NCI-H2196 (cell line): ENCODE data around the gene LHFPL3.
"Not testable (repeated sequence)": the region's sequence is repeated elsewhere in the genome, so short reads cannot be mapped to it uniquely, and the experiment has no call there.

Experiments used
- DNase-seq: peaks from one replicate; lab custom pipeline; 2025; ENCODE audit not compliant: unreplicated experiment; lab: John Stamatoyannopoulos, UW

The LHFPL3 gene

DNA sequence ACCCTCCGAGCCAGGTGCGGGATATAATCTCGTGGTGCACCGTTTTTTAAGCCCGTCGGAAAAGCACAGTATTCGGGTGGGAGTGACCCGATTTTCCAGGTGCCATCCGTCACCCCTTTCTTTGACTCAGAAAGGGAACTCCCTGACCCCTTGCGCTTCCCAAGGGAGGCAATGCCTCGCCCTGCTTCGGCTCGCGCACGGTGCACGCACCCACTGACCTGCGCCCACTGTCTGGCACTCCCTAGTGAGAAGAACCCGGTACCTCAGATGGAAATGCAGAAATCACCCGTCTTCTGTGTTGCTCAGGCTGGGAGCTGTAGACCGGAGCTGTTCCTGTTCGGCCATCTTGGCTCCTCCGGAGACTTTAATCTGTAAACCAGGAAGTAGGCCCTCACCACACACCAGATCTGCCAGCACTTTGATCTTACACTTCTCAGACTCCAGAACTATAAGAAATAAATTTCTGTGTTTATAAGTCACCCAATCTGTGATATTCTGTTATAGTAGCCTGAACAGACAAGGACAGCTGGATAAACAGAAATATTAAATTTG lies 235.0 kb downstream of the LHFPL3 start:
- not testable (repeated sequence) for DNase-seq

DNA sequence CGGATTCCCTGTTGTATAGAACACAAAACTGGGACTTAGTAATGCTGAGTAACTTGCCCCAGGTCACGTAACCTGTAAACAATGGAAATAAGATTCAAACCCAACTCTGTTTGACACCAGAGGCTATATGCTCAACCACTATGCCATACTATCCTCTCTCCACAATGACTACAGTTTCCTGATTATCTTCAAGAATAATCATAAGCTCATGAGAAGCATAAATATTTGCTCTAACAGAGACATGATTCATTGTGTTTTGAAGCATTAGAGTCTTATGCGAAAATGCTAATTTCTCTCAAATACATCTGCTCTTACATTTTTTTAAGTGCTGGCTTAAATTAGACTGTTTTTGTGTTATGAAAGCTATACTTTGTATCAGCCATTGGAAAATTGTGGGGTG lies 241.3 kb downstream of the LHFPL3 start:
- DNase-seq, result no peak

DNA sequence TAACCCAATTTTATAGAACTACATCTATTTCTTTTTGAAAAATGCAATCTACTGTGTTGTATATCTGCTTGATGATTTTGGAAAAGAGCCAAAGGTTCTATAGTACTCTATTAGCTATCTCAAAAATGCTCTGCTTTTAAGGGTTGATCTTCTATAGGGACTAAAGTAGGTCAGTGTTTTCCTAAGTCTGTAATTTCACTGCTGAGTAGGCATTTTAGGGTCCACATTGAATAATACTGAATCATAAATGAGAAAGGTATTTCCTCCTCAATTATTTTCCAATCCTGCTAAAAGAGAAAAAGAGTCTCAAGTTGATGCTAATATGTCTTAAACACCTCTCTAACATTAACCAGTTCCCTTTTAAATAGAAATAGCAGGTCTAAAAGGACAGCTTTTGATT lies 244.2 kb downstream of the LHFPL3 start:
- no peak for DNase-seq

DNA sequence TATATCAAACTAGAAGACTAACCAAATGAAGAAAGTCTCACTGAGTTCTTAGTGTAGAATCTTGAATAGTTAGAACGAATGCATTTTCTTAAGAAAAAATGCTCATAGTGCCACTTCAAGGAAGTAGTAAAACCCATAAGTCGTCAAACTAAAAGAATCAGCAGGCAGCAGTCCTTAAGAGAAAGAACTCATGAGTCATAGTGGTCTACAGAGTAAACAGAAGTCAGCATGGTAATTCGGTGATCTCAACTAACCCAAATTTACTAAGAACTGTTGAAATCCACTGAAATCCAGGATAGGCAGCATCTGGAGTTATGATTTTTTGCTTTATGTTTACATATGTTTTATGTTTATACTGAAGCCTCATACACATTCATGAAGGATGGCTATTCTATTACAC lies 256.2 kb downstream of the LHFPL3 start:
- DNase-seq, result no peak

DNA sequence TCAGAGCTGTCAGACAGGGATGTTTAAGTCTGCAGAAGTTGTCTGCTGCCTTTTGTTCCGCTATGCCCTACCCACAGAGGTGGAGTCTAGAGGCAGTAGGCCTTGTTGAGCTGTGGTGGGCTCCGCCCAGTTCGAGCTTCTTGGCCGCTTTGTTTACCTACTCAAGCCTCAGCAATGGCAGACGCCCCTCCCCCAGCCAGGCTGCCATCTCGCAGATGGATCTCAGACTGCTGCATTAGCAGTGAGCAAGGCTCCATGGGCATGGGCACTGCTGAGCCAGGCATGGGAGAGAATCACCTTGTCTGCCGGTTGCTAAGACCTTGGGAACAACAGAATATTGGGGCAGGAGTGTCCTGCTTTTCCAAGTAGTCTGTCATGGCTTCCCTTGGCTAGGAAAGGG lies 267.2 kb downstream of the LHFPL3 start:
- not testable (repeated sequence) for DNase-seq

DNA sequence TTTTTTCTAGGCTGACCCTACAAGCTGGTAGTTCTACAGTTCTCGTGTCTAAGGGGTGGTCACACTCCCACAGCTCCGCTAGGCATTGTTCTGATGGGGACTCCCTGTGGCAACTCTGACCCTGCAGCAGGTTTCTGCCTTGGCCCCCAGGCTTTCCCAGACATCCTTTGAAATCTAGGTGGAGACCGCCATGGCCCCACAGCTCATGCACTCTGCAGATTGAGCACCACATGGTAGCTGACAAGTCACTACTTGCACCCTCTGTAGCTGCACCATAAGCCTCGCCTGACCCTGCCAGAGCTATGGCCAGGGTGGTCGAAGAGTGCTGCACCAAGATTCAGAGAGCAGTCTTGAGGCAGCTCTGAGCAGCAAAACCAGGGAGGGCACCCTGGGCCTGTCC lies 275.6 kb downstream of the LHFPL3 start:
- no peak for DNase-seq

DNA sequence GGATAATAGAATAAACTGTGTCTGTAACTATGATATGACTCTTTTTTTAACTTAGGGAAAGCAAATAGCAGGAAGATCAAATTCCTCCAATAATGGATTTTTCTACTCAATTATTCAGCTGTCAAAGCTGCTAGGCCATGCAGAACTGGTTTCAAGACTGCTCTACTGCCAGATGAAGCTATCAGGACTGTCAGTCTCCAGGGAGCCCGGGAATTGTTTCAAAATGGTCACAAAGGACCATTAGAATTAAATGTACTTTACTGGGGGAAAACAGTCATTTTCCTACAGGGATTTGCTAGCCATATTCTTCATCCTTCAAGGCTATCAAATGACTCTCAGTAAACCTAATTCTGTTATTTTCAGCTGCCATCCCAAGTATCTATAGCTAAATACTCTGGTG lies 276.3 kb downstream of the LHFPL3 start:
- DNase-seq, result no peak

DNA sequence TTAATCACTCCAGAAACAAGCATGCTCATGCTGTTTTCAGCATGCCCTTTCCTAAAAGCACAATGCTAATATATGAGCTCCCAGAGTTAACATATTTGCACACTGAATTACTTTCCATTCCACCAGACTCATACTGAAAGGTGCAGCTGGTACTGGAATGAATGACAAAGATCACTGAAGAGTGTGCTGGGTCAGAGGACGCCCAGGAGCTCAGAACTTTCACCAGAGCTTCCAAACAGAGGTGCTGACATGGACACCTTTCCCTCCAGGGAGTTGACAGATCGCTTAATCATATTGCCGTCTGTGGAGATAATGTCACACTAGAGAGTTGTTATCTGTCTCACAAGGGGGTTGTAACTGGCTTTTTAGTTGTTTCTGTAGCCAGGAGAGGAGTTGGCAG lies 292.9 kb downstream of the LHFPL3 start:
- no peak for DNase-seq

DNA sequence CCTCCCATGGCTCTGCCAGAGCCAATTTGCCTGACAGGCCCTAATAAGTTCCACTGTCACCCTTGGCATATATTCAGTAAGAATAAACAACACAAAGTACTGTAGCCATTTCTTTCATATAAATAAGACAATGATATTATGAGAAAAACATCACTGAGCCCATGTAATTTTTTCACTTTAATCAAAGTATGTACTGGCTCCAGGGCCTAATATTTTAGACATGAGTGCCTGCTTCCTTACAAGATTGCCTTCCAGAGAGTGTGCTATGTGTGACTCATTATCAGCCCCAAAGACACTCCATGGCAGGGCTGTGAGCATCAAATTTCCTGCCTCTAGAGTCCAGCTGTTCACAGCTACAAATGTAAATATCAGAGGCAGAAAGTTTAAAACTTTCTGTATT lies 297.6 kb downstream of the LHFPL3 start:
- DNase-seq, result no peak

DNA sequence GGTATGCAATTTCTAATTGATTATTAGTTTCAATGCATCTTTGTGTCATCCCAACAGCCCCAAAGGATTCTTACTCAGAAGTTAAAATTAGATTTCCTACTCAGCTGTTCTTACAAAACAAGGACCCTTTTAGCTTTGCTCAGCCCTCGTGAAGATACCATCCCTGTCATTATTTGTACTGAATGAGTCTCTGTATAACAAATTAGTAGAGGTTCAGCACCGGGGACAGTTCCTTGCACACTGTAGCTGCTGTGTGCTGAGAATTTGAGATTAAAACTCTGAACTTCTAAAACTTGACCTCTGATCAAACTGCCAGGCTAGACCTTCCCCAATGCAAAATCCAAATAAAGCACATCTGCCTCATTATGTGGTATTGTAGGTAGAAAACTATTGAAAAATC lies 299.1 kb downstream of the LHFPL3 start:
- DNase-seq, result no peak

DNA sequence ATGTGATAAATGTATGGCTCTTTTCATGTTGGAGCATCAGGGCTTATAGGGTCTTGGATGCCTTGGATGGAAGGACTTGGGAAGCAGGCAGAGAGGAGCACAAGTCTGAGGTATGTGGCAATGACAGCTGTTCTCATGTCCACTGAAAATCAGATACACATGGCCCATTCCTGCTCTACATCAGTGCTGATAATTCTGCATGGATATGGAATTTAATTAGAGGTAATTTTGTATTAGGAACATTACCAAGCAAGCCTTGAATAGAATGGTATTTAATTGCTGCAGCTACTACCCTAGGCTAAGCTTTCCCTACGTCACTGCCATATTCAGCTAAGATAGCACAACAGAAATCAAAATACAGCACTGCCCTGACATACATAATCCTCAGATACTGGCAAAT lies 299.6 kb downstream of the LHFPL3 start:
- DNase-seq, result no peak

DNA sequence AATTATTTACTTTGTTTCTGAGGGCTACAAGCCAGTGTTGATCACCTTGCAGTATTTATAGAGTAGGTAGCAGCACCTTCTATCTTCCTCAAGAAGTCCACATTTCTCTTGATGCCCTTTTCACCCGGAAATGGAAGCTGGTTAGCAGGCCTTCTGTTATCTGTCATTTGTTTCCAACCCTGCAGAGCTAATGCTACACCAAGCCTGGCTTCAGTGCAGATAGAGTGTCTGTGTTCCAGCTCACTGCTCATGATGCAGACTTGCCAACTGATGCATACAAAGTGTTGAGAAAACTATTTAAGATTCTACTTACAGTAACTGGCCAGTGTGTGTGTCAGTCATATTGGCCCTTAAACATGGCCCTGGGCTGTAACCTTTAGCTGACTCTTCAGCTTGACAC lies 301.0 kb downstream of the LHFPL3 start:
- no peak for DNase-seq

DNA sequence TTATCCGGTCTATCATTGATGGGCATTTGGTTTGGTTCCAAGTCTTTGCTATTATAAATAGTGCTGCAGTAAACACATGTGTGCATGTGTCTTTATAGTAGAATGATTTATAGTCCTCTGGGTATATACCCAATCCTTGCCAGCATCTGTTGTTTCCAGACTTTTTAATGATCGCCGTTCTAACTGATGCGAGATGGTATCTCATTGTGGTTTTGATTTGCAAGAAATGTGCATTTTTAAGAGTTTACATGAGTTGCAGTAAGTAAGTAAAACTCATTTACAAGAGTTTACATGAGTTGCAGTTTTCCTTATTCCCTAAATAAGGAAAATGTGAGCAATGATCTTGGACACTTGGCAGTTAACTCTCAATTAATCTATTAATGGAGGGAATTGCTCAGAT lies 312.1 kb downstream of the LHFPL3 start:
- no peak for DNase-seq

DNA sequence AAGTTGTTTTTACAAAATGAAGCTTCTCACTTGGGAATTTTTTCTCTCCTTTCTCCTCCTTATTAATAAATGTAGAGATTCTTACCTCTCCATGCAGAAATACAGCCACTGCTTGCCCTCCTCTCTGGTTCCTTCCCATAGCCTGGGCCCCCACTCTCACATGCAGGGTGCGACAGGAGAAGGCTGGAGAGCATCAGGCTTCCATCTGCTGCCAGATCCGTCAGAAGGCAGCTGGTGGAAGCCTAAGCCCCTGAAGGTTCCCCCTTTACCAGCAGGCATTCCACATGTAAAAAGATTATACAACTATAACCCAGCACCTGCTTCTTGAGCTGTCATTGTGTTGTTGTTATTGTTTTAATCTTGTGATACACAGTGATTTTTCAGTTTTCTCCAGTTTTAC lies 314.2 kb downstream of the LHFPL3 start:
- no peak for DNase-seq

DNA sequence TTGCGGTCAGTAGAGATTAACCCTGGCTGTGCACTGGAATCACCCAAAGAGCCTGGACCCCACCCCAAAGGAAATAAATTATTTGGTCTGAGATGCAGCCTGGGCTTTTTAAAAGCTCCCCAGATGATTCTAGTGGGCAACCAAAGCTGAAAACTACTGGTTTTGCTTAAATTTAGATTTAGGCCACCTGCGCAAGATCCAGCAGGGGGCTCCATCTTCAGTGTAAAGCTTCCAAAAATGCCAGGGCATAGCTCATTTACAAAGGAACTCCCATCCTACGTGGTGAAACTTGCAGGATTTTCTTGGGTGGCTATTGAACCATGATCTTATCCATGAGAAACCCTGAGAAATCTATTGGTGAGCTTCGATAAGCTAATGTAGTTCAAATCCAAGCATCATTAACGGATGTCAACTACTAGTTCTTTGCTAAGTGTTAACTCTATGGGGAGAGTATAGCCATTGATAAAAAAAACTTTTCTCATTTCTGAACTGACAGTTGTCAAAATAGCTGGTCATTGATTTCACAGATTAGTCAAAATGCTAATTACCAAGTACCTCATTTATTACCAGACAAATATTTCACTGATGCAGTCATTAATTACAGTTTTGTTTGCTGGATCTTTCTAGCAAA lies 315.3 kb downstream of the LHFPL3 start:
- no peak for DNase-seq

DNA sequence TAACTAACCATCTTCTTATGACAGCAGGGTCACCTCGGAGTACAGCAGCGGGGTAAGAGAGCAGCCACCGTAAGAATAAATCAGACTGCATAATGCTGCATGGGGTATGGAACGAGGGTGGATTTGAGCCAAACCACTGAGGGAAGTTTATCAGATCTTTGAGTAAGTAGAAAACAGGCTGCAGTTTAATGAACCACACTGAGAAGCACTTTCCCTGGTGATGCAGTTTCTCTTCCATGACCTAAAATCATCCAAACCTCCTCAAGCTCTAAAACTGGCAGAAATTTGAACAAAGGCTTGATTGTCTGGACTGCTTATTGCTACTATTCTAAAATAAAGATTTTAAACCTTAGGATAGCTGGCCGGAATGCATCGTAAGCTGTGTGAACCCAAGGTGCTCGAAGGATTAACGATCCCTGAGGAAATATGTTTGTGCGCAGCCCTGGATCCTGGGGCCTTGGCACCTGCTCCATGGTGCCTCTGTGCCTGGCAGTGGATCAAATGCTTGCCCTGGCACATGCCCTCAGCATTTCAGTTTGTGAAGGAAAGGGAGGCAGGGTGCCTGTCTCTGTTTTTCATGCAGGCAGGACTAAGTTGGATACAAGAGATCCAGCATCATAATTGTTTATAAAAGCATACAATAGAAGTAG lies 322.7 kb downstream of the LHFPL3 start:
- no peak for DNase-seq

DNA sequence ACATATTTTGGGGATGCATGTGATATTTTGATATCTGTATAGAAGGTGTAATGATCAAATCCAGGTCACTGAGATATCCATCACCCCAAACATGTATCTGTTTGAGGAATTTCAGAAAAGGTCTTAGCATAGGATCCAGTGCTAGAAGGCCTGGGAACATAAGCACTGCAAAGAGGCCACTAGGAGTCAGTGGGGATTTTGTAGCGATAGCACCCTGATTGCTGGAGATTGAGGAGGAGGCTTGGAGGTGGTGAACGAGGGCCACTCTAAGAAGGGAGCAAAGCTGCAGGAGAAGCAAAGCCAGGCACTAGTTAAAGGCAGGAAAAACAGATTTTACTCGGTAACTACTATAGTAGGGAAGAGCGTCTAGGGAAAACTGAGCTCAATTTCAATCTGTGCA lies 324.0 kb downstream of the LHFPL3 start:
- no peak for DNase-seq

DNA sequence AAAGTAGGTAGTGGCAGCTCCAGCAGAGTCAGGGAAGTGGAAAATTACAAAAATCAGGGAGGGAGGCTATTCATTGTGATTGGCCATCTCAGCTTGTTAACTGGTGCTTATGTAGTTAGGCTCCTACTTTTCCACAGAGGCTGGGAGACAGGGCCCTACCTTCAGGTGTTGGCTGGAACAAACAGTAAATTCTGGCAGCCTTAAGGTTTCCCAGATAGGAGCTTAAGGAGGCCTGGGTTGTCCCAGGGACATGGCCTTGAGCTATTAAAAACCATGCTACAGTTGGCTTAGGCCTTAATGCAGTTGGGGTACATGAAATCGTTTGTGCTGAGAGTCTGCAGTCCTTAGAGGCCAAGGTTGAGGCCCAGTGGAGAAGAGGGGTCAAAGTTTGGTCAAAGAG lies 324.5 kb downstream of the LHFPL3 start:
- no peak for DNase-seq

DNA sequence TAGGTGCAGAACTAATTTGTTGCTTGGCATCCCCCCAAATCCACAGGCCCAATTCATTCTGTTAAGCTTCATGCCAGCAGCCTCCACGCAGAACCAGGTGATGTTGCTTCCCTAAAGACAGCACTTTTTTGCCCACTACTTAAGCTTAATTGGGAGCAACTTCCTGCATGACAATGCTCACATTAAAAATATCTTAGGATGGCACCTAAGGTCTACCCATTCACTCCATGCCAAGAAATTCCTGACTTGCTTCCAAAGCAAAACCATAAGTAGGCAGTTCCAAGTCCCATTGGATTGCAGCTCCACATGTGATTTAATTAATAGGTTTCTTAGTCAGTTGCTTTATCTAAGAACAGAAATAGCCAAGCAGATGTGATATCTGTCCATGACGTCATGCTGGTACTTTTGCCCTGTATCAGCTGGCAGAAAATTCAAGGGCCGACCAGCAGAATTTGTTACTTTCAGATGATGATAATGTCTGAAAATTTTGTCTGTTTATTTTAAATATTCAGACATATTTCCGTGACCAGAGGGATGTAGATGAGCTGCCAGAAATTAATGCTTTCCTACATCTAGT lies 325.5 kb downstream of the LHFPL3 start:
- no peak for DNase-seq

DNA sequence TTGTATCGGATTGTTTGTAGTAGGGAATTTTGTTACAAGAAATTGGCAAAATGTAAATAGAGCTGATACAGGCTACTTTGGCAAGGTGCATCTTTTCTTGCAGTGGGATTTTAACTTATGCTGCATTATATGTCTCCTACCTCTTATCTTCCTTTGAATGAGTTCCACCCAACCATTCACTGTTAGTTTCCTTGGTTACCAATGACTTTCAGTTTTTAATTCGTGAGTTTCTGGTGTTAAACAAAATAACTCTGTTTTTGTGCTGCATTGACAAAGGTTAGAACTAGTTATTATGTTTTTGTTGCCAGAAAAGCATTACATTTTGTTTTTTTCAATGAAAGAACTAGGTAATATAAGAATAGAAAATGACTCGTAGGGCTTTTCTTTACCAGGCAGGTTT lies 327.2 kb downstream of the LHFPL3 start:
- DNase-seq, result no peak

DNA sequence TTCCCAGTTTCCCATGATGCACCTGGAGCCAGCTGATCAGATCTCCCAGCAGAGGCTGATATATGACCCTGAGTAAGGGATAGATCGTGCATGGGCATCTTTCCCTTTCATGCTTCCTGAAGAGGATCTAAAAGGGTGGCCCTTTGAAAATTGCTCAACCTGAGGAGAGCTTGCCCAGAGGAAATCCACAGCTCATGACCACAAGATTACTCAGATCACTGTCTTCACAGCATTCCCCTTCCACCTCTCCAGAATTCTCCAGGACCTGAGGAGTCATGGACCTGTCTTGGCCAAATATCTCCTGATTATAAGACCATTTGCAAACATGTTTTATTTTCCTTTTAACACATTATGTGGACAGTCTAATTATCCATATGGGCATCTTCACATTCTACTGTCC lies 328.1 kb downstream of the LHFPL3 start:
- no peak for DNase-seq

DNA sequence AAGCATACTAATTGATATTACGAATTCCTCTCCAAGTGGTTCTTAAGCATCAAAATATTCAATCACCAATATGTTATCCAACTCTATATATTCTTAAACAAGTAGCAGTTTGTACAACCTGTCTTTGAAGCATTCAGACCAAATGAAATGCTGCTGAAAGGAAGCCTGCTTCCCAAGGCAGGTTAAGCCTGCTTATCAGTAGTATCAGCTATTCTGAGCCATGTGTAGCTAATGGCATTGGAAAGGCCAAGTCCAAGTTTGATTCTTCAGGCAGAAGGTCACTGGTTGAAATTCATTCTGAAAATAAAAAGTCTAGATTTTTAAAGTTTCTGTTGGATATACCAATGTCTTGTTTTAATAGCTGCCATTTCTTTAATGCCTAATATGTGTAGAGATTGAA lies 328.7 kb downstream of the LHFPL3 start:
- DNase-seq, result no peak

DNA sequence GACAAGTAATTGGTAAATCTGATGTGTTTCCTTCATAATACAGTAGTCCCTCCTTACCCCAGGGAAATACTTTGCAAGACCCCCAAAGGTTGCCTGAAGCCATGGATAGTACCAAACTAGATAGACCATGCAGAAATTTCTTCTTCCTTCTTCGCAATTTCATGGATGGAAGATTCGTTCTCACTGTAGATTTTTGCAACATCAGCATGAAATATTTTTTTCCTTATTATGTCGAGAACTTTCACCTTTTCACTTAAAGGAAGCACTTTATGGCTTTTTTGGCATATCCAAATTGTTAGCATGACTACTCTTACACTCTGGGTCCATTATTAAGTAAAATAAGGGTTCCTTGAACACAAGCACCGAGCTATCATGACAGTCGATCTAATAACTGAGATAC lies 333.2 kb downstream of the LHFPL3 start:
- no peak for DNase-seq
